T47D (cell line): ENCODE results near the gene CADM2.

ENCODE experiments used
- DNase-seq, 2 experiments: peaks; one replicate each; pipeline versions ENCODE4 v3.0.0 to v3.0.0-alpha.2; 2011 to 2012; ENCODE audit warnings: low read depth in 1 of 2, low spot score in 1 of 2
- JUND ChIP-seq: IDR thresholded peaks from 2 replicates; pipeline ENCODE4 v1.6.1; 2012; ENCODE audit warnings: low read depth
- in situ Hi-C: cut with HindIII; loops from 2 replicates; pipeline ENCODE4 v1.10.0; 2016; ENCODE audit warnings: low sequenced_read_pairs, low pct_unique_long_range_greater_than_20kb

CADM2 gene

DNA sequence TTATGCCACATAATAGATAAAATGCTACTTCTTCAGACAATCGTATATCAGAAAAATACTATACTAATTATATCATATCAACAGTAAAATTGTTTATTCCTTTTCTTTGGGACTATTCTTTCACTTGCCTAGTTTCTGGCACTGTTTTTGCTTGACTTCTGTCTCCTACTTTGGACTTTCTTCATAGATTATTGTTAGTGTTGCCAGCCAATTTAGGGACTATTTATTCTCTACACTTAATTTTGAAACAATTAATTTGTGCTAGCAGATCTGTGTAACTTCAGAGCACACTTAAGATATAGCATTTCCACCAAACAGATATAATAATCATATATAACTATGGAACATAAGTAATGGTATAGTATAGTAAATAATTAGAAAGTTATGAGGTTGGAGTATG is 305.6 kb downstream of the CADM2 start:
- DNase-seq = no peak
- in situ Hi-C loops = no loop called here
- no peak for TF ChIP-seq JUND

- TF ChIP-seq JUND = no peak
- in situ Hi-C loops = no loop called here
- DNase-seq = peak in 1 of 2 experiments; percentile 56
Measured at GRCh38 chr3:85270488-85270887, 311.7 kb downstream of the CADM2 start.

GRCh38 chr3:85271911-85272310 is 313.1 kb downstream of the CADM2 start:
- in situ Hi-C loops = no loop called here
- DNase-seq = no peak
- TF ChIP-seq JUND = no peak

DNA sequence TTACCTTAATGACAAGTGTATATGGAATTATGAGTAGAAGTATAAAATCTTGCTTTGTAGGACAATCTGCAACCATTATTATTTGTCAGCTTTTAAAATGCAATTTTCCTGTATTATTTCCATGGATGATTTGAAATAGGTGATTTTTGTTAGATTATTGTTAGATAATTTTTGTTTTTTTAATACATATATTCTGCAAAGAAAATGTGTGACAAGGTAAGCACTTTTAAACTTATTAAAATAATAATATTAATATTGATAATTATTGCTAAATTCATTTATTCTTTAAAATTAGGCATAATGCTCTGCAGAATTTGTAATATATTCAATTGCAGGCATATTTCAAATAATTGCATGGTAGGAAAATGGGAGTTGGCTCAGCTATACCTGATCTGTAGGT is 329.5 kb downstream of the CADM2 start:
- no peak for TF ChIP-seq JUND
- no peak for DNase-seq
- in situ Hi-C loops = no loop called here

DNA sequence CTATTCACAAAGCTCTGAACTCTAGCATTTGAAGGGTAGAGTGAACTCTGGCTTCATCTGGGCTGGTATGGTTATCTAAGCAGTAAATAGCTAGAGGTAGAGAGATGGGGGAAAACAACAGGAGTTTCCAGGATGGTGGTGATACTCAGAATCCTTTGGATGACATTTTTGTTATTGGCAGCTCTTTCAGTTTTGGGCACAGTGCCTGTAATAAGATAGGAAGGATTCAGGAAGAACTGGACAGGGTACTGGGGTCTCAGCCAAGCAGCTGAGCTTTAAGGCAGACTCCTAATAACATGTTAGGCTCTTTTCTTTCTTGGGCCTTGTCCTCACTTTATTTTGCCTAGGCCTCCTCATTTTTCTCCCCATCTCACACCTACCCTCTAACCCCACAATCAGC is 338.5 kb downstream of the CADM2 start:
- in situ Hi-C loops = no loop called here
- DNase-seq = no peak
- no peak for TF ChIP-seq JUND

DNA sequence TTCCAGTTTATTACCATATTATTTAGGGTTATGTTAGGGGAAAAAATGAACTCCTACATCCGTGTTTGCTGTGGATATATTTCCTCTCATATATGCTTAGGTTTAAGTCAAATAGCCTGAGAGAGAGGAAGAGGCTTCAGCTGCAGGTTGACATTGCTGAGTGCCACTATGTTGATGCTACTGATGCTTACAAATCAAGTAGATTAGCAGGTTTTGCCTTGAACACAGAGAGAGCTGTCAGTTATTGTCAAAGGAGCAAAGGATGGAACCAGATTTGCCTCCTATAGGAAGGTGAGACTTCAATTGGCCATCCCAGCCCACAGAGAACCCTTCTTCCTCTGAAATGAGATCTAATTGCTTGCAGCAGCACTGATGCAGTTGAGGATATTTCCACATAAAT is 339.2 kb downstream of the CADM2 start:
- in situ Hi-C loops = no loop called here

DNA sequence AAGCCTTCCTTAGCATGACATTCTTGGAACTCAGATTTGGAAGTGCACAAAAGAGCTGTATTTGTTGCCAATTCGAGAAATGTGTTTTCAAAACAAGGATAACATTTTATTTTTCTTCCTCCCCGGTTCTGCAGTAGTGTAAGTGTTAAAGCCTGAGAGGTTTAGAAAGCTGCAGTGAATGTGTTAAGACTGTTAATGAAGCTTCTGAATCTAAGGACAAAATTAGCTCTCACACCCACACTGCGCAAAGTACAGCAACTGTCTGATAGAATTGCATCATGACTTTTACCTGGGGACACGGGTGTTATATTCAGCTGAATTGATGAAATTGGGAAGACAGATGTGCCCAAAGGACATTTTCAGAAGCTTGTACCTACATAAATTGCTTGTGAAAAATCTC is 344.4 kb downstream of the CADM2 start:
- DNase-seq = no peak
- no peak for TF ChIP-seq JUND
- in situ Hi-C loops = no loop called here

More for the DNA sequence above, 339.2 kb downstream of the CADM2 start:
- no peak for TF ChIP-seq JUND
- DNase-seq = no peak

GRCh38 chr3:85304360-85304964 is 345.7 kb downstream of the CADM2 start:
- peak; percentile 7 to 39 for DNase-seq
- in situ Hi-C loops = no loop called here
- TF ChIP-seq JUND = no peak

GRCh38 chr3:85312331-85312730 is 353.5 kb downstream of the CADM2 start:
- no peak for DNase-seq
- in situ Hi-C loops = no loop called here
- TF ChIP-seq JUND = no peak

GRCh38 chr3:85313380-85313779 is 354.6 kb downstream of the CADM2 start:
- TF ChIP-seq JUND = no peak

DNA sequence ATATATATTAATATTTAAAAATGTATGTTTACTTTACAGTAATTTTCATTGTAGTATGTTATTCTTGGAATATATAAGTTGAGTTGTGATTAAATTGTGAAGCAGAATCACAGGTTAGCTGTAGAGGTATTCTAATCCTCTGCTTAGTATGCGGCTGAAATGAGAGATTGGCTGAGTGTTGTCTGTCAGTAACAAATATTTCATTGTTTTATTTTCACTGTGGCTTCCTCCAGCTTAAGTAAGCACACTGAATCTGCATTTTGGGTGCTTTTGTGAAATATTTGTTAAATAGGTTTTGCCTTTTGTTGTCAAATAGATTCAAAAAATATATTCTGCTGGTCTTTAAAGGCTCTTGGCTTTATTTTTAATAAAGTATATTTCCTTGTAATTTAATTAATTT is 357.5 kb downstream of the CADM2 start:
- DNase-seq = no peak
- in situ Hi-C loops = no loop called here
- TF ChIP-seq JUND = no peak

More at GRCh38 chr3:85313380-85313779, 354.6 kb downstream of the CADM2 start:
- in situ Hi-C loops = no loop called here
- DNase-seq = no peak

GRCh38 chr3:85321892-85322291 is 363.1 kb downstream of the CADM2 start:
- in situ Hi-C loops = no loop called here
- DNase-seq = no peak
- no peak for TF ChIP-seq JUND

DNA sequence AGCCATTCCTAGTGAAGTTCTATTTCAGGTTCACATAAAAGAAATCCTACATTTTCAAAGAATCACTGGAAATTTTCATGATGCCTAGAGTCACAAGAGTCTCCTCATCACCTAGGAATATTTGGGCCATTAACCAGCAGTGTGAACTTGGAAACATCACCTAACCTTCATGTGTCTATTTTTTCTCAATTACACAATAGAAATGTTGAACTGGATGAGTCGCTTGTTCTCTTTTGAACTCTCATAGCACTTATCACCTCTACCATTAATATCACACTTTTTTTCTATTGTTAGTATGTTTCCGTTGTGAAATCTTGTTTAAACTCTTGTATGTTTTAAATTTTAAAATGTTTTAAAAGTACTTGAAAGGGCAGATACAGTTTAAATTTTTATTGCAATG is 371.3 kb downstream of the CADM2 start:
- TF ChIP-seq JUND = no peak
- in situ Hi-C loops = no loop called here
- no peak for DNase-seq

- no peak for TF ChIP-seq JUND
- in situ Hi-C loops = no loop called here
- DNase-seq = no peak
Measured at GRCh38 chr3:85337895-85338294, 379.1 kb downstream of the CADM2 start.
